Measurements from ENCODE around the gene NFAM1.

NFAM1 gene

DNA sequence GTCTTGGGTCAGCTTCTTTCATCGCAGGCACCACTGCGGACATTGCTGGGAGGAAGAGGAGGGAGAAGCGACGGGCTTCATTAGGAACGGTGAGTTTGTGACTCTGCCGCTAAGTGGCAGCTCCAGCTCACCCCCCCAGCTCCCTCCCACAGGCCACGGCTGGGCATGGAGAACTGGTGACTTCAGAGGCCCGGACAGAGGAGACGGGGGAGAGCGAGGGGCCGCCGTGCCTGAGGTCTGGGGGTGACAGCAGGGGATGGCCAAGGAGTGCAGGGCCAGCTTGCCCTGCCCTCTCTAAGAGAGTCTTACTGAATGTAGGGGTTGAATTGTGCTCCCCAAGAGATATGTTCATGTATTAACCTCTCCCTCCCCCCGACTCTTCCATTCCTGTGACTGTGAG lies 13.9 kb upstream of the NFAM1 start:
- no peaks in the 10 kb centered on the region for H3K27me3 Mint-ChIP-seq
- H3K36me3 Mint-ChIP-seq (ENCODE audit: low read depth), result no peaks in the 10 kb centered on the region
- H3K9me3 Mint-ChIP-seq, result no peaks in the 10 kb centered on the region
- H3K4me1 Mint-ChIP-seq, result peaks cover 24% of the 10 kb centered on the region
- no peak for DNase-seq
- ATAC-seq, result no peak
- no peak overlapping the region for H3K4me3 Mint-ChIP-seq
- no peak overlapping the region for H3K27ac Mint-ChIP-seq

DNA sequence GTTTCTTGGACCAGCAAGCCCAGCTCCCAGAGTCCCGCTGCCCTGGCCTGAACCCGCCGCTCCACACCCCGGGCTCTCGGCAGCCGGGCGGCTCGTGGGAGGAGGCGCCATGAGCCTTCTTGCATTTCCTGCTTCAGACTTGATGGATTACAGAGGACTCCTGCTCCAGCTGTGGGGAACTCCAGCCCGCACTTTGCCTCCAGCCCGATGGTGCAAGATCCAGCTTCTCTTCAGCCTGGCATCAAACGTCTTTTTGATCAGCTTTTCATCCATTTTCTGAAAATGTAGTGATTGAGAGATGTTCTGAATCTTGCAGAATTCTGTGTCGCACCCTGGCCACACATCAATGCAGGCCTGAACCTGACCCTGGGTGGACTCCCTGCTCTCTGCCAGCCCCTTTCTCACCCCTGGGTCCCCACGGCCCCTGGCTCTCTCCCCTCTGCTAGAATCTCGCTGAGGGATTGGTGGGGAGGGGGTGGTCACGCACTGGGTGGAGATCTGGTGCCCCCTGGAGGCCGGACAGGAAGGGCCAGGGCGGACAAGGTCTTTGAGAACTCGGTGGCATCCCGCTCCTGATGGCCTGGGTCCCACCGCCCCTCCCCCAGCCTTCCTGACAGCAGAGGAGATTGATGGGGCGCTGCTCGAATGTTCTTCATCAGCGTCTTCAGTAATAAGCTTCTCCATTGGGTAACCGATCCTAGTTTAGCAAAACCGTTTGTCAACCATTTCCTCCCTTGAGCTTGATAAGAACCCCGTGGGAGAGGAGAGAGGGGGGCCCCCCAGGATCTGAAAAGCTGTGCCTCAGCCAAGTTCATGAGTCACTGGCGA lies 12.1 kb upstream of the NFAM1 start:
- peak overlapping the region; percentile 73 for H3K27ac Mint-ChIP-seq
- H3K36me3 Mint-ChIP-seq (ENCODE audit: low read depth), result no peaks in the 10 kb centered on the region

DNA sequence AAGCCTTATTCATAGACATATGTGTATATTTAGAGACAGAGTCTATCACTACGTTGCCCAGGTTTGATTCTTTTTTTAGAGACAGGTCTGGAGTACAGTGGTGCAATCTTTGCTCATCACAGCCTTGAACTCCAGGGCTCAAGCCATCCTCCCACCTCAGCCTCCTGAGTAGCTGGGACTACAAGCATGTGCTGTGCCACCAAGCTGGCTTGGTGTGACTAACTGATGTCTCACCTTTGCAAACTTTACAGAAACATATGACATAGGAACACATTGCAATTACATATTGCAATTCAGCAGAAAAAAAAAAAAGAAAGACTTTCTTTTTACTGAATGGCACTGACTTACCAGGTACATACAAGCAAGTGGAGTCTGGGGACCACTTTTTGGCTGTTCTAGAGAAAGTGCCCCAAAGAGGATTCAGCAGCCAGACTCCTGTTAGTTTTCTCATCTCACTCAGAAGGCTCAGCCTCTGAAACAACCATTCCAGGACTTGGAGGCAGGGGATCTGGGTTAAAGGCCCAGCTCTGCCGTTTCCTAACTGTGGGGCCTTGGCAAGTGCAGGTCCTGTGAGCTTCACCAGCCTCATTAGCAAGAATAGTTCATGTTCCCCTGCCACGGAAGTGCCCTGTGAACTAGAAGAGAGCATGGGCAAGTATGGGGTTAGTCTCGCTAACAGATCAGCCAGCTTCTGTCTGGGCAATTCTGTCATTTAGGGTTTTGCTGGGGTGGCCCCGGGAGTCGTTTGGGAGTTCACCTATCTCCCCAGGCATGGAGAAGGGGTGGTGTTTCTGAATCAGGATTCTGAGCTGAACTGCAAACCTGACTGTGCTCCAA lies 11.3 kb upstream of the NFAM1 start:
- H3K27me3 Mint-ChIP-seq, result no peaks in the 10 kb centered on the region
- H3K36me3 Mint-ChIP-seq (ENCODE audit: low read depth), result no peaks in the 10 kb centered on the region
- ATAC-seq, result peak; percentile 42
- DNase-seq, result no peak
- H3K4me3 Mint-ChIP-seq, result no peak overlapping the region
- H3K9me3 Mint-ChIP-seq, result no peaks in the 10 kb centered on the region
- H3K27ac Mint-ChIP-seq, result peak overlapping the region; percentile 74
- H3K4me1 Mint-ChIP-seq, result peaks cover 36% of the 10 kb centered on the region

More for the DNA sequence above, 12.1 kb upstream of the NFAM1 start:
- peak; percentile 79 for DNase-seq
- H3K9me3 Mint-ChIP-seq, result no peaks in the 10 kb centered on the region
- H3K4me3 Mint-ChIP-seq, result peak overlapping the region; percentile 46
- peak; percentile 58 for ATAC-seq
- H3K27me3 Mint-ChIP-seq, result no peaks in the 10 kb centered on the region
- peaks cover 33% of the 10 kb centered on the region for H3K4me1 Mint-ChIP-seq

DNA sequence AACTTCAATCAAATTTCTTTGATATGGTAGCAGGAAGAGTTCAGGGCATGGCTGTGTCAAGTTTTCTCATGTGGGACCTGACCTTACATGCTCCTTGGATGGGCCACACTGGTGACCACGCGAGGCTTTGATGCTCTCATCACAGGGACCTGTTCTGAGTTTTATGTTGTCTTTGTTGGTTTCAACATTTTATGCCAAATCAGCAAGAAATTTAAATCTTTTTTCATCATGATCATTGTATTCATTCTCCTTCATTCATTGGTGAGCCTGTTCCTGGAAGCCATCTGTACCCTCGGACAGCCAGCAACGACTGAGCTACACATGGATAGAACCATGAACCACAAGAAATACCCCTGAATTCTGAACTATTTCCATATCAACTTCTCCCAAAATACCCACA lies 10.5 kb upstream of the NFAM1 start:
- Mint-ChIP-seq H3K27ac (no peak overlapping the region), H3K4me3 (no peak overlapping the region), H3K4me1 (peaks cover 38% of the 10 kb centered on the region), H3K9me3 (no peaks in the 10 kb centered on the region), H3K27me3 (no peaks in the 10 kb centered on the region), H3K36me3 (ENCODE audit: low read depth) (no peaks in the 10 kb centered on the region)
- DNase-seq (no peak), ATAC-seq (no peak)

DNA sequence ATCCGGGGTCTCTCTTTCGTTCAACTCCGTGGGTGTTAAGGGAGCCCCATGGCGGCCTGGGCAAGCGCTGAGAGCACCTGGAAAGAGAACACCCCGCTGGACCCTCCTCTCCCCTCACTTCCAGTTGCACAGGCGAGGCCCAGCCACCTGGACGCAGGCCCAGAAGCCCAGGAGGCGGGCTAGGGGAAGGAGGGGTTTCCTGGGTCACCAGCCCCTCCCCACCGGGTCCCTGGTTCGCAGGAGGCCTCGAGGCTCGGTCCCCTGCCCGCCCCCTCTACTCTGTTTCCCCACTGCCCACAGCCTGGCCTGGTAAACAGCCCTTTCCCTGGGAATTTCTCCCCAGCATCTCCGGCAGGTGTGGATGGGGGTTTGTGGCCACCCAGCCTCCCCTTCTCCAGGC lies 8.5 kb upstream of the NFAM1 start:
- Mint-ChIP-seq H3K27ac (no peak overlapping the region), H3K4me3 (no peak overlapping the region), H3K4me1 (peaks cover 42% of the 10 kb centered on the region), H3K36me3 (ENCODE audit: low read depth) (no peaks in the 10 kb centered on the region), H3K9me3 (no peaks in the 10 kb centered on the region), H3K27me3 (no peaks in the 10 kb centered on the region)
- no peak for ATAC-seq
- no peak for DNase-seq

DNA sequence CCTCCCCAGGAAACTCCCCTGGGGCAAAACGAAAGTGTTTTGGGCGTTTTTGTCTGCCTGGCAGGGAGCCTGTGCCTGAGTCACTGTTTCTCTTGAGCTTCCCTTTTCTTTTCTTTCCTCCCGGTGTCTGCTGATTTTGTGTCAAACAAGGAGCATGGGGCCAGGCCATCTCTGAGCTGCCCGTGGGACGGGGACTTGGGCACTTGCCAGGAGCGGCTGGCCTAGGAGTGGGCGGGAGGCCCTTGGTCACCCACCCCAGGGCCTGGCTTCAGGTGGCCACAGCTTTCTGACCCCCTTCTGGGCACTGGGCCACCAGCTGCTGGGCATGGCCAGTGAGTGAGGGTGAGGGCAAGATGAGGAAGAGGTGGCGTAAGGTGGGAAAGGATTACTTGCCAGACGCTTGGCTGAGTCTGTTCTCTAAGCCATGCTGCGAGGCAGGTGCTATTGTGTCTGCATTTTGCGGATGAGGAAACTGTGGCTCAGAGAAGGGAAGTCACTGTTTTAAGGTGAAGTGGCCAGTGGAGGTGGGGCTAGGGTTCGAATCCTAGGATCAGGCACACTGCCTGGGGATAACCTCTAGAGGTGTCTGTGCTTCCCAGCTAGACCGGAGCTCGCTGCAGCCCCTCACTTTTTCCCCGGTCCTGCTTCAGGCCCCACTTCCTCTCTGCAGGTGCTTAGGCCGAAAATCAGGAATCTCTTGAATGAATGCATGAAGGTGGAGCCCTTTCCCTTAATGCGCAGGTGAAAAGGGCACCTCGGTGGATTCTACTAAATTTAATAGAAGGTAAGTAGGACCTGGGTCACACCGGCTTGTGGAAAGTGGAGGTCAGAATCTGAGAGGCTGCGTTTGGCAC lies 7.8 kb upstream of the NFAM1 start:
- Mint-ChIP-seq H3K36me3 (ENCODE audit: low read depth) (no peaks in the 10 kb centered on the region), H3K9me3 (no peaks in the 10 kb centered on the region), H3K27ac (no peak overlapping the region), H3K4me3 (no peak overlapping the region), H3K4me1 (peaks cover 39% of the 10 kb centered on the region), H3K27me3 (no peaks in the 10 kb centered on the region)
- DNase-seq (no peak), ATAC-seq (no peak)

DNA sequence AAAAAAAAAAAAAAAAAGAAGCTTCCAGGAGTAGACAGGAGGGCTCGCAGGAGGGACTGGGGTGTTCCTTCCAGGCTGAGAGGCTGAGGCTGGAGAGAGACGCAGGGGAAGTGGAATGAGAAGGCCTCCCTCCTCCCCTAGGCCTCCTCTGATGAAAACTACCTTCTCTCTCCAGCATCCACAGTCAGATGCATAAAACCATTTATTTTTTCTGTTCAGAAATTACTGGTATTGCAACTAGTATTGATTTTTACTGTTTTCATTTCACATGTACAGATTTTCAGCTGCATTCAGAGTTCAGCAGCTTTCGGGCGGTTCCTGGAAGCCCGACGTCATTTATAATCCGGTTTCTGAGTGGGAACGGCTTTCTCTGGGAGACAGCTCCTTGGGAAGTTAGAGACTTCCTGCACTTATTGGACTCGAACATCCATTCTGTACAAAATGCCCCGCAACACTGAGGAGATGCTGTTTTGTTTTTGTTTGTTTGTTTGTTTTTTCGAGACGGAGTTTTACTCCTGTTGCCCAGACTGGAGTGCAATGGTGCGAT lies 6.9 kb upstream of the NFAM1 start:
- ATAC-seq, result no peak
- no peaks in the 10 kb centered on the region for H3K36me3 Mint-ChIP-seq (ENCODE audit: low read depth)
- DNase-seq, result no peak
- H3K27ac Mint-ChIP-seq, result peak overlapping the region; percentile 52
- peaks cover 30% of the 10 kb centered on the region for H3K4me1 Mint-ChIP-seq
- H3K4me3 Mint-ChIP-seq, result no peak overlapping the region
- no peaks in the 10 kb centered on the region for H3K9me3 Mint-ChIP-seq
- no peaks in the 10 kb centered on the region for H3K27me3 Mint-ChIP-seq

DNA sequence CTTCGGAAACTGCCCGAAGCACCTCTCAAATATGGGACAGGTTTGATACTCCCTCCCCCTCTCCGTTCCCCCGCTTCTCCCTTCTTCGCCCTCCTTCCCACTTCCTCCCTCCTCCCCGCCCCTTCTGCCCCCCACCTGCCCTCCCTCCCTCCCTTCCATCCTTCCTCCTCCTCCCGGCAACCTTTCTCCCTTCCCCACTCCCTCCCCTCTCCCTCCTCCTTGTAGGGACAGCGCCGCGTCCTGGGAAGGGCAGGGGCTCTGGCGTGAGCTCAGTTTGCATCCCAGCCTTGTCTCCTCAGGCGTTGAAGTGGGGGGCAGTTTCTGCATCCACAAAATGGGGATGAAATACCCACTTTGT lies 6.1 kb upstream of the NFAM1 start:
- no peak overlapping the region for H3K27ac Mint-ChIP-seq
- peaks cover 22% of the 10 kb centered on the region for H3K4me1 Mint-ChIP-seq

DNA sequence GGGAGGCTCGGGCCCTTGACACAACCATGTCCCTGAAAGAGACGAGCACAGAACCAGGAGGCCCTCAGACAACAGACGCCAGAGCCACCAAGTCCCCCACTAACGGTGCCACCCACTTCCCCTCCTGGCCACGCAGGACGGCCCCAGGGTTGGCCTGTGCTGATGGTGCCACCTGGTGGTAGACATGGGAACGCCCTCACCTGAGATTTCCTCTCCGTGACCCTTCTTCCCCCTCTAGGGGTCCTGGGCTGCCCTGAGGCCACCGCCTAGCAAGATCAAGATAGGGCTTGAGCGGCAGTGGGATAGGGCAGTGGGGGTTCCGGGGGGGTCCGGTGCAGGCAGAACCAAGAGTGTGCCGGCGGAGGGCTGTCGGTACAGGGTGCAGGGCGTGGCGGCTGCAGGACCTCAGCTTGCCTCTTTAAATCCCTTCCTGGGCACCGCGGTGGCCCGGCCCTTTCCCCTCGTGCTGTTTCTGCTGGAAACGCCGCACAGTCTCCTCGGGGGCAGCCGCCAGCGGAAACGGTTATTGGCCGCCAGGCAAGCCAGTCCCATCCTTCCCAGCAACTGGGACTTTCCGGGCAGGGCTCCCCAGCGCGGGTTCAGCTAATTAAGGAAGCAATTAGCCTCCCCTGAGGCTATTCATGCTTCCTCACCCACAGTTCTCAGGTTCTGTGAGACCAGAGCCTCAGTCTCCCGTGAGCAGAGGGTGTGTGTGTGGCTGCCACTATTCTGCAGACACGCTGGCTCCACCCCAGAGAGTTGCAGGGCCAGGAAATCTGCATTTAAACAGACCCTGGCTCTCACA lies 5.5 kb upstream of the NFAM1 start:
- no peaks in the 10 kb centered on the region for H3K27me3 Mint-ChIP-seq
- DNase-seq, result peak; percentile 83
- peak; percentile 89 for ATAC-seq

More for the DNA sequence above, 6.1 kb upstream of the NFAM1 start:
- H3K9me3 Mint-ChIP-seq, result no peaks in the 10 kb centered on the region
- no peaks in the 10 kb centered on the region for H3K27me3 Mint-ChIP-seq
- ATAC-seq (no peak), DNase-seq (no peak)
- H3K4me3 Mint-ChIP-seq, result peak overlapping the region; percentile 67
- no peaks in the 10 kb centered on the region for H3K36me3 Mint-ChIP-seq (ENCODE audit: low read depth)

DNA sequence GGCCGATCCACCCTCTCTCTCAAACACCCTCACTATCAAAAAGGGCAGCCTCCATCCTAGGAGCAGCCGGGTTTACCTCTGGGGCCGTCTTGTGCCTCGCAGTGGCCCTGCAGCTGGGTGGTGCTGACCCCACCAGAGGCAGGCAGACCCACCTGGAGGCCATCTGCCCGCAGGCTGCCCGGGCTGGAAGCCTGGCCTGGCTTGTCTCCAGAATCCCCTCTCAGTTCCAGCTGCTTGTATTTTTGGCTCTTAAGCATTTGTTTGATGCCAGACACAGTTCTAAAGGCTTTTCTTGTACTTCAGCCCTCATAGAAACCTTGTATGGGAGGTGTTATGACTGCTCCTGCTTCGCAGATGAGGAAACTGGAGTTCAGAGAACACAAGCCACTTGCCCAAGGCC lies 4.2 kb upstream of the NFAM1 start:
- no peak overlapping the region for H3K4me3 Mint-ChIP-seq
- H3K36me3 Mint-ChIP-seq (ENCODE audit: low read depth), result no peaks in the 10 kb centered on the region
- peaks cover 18% of the 10 kb centered on the region for H3K4me1 Mint-ChIP-seq
- H3K27ac Mint-ChIP-seq, result no peak overlapping the region
- DNase-seq (no peak), ATAC-seq (no peak)
- no peaks in the 10 kb centered on the region for H3K9me3 Mint-ChIP-seq
- H3K27me3 Mint-ChIP-seq, result peaks cover 2% of the 10 kb centered on the region

More for the DNA sequence above, 5.5 kb upstream of the NFAM1 start:
- H3K36me3 Mint-ChIP-seq (ENCODE audit: low read depth), result no peaks in the 10 kb centered on the region
- H3K9me3 Mint-ChIP-seq, result no peaks in the 10 kb centered on the region
- no peak overlapping the region for H3K27ac Mint-ChIP-seq
- H3K4me1 Mint-ChIP-seq, result peaks cover 18% of the 10 kb centered on the region
- peak overlapping the region; percentile 67 for H3K4me3 Mint-ChIP-seq

DNA sequence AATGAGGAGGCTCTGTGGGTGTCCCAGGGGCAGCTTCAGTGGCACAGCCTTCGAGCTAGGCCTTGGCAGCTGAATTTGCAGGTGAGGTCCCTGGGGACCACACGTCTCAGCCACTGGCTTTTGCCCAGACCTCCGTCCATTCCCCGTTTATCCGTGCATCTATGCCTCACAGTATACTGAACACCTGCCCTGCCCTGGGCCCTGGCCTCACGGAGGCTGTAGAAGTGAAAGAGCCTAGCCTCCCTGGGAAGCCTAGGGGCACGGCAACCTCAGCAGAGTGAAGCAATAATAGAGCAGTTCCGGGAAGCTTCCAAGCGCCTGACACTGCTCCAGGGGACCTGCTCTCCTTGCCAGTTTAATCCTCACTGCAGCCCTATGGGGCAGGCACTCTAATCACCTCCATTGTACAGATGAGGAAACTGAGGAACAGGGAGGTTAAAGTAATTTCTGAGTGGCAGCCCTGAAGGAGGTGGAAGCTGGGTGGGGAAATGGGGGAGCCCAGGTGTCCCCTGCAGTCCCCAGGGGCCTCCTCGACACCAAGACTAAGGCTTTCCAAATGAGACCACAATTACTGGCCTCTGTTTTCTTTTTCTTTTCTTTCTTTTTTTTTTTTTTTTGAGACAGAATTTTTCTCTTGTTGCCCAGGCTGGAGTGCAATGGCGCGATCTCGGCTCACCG lies 2.7 kb upstream of the NFAM1 start:
- Mint-ChIP-seq H3K4me3 (no peak overlapping the region), H3K4me1 (peaks cover 15% of the 10 kb centered on the region), H3K27ac (no peak overlapping the region), H3K27me3 (peaks cover 7% of the 10 kb centered on the region), H3K9me3 (no peaks in the 10 kb centered on the region), H3K36me3 (ENCODE audit: low read depth) (no peaks in the 10 kb centered on the region)
- no peak for ATAC-seq
- DNase-seq, result no peak

DNA sequence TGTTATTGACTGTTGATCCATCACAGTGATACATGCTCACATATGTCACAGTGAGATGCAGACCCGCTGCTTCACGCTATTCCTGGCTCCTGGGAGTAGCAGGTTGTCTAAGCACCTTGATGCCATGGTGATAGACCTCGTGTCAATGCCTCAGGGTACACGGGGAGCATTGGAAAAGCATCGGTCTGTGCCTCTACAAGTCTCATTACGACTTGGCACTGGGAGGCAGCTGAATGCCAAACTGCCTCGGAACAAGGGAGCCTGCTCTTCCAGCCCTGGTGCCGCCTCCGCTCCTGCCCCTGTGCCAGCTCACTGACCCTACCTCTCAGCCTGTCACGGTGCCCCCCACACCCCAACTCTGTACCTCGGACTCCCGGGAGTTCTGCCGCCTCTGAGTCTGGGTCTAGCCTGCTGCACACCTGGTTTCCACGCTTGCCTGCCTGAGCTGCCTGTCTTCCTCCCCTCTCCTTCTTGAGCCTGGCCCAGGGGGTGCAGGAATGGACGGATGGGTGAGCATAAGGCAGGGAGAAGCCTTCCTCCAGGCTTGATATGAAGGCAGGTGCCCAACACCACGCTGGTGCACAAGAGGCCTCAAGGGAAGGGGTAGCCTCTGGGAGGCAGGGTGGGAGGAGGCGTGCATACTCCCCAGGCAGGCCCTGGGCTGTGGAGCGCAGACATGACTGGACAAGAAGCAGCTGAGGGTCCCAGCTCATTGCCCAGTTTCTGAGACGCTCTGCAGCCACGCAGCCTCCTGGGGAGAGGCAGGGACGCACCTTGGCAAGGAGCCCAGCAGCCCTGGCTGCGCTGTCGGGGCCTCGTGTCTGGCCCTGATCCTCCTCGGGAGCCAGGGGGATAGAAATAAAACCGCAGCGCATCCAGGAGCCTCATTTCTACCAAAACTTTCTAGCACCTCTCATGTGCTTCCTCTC lies 1.8 kb upstream of the NFAM1 start:
- DNase-seq, result no peak
- no peak for ATAC-seq
- Mint-ChIP-seq H3K4me1 (peaks cover 7% of the 10 kb centered on the region), H3K27me3 (peaks cover 10% of the 10 kb centered on the region), H3K36me3 (ENCODE audit: low read depth) (no peaks in the 10 kb centered on the region), H3K9me3 (no peaks in the 10 kb centered on the region), H3K4me3 (no peak overlapping the region), H3K27ac (no peak overlapping the region)

Data from activated naive CD8-positive, alpha-beta T cell treated with anti-CD3 and anti-CD28 coated beads, Interleukin-2, amount 50 U/mL, for 24 hours (primary cell).